Muscle of leg (tissue), 11 donors: ENCODE measurements around the gene NLE1. TPM values are rescaled to one million over a fixed set of nuclear protein-coding genes. Genes with fewer than 3 reads are reported as not detected.

Experiments used
- DNase-seq: peaks from one replicate; pipeline ENCODE4 v3.0.0; 2013
- H3K27ac ChIP-seq: one replicate; pipeline ENCODE4 v1.5.1; 2013; ENCODE audit warnings: mild to moderate bottlenecking, low read length, control low read depth
- H3K27me3 ChIP-seq: one replicate; pipeline ENCODE4 v1.6.1; 2013; ENCODE audit warnings: low read length; ENCODE audit not compliant: control insufficient read depth, insufficient read depth
- H3K36me3 ChIP-seq: one replicate; pipeline ENCODE4 v1.6.1; 2013; ENCODE audit warnings: low read length; ENCODE audit not compliant: control insufficient read depth, insufficient read depth
- H3K4me1 ChIP-seq: one replicate; pipeline ENCODE4 v1.6.1; 2013; ENCODE audit warnings: low read length; ENCODE audit not compliant: control insufficient read depth, insufficient read depth
- H3K4me3 ChIP-seq: one replicate; pipeline ENCODE4 v1.5.1; 2013; ENCODE audit warnings: low read length, control low read depth
- H3K9me3 ChIP-seq: replicated peaks from 2 replicates; pipeline ENCODE4 v1.6.1; 2013; ENCODE audit warnings: low read depth, low read length; ENCODE audit not compliant: control insufficient read depth
- WGBS: methylation state at CpG from one replicate; pipeline ENCODE4 v1.1.5; 2013; ENCODE audit warnings: missing lambda C conversion rate; ENCODE audit not compliant: insufficient coverage; 5-methylcytosine and 5-hydroxymethylcytosine counted together
- polyA plus RNA-seq, 8 donors: library from polyadenylated mRNA; unstranded; fragments of 120-200 nt; gene quantifications; one replicate each; pipeline versions ENCODE4 v1.2.1 to v1.2.3, GENCODE V29; 2013; ENCODE audit warnings: inconsistent platforms in 1 of 8, low replicate concordance in 1 of 8; ENCODE audit not compliant: insufficient read length in 8 of 8, insufficient read depth in 1 of 8
- total RNA-seq: library from RNA; stranded (reverse); fragments of 120-200 nt; gene quantifications from one replicate; pipeline ENCODE4 v1.2.4, GENCODE V29; 2013

Gene NLE1
- total and polyA plus RNA-seq, 9 donors: 13.8 to 18.9 (median 16.6) TPM

GRCh38 chr17:35164716-35165115 lies 22.6 kb upstream of the NLE1 start:
- H3K4me1 ChIP-seq: no peaks in the 10 kb centered on the region
- H3K27me3 ChIP-seq: no peaks in the 10 kb centered on the region
- H3K36me3 ChIP-seq: peaks cover 20% of the 10 kb centered on the region
- no peak overlapping the region for H3K27ac ChIP-seq
- no peak overlapping the region for H3K4me3 ChIP-seq
- H3K9me3 ChIP-seq: no peaks in the 10 kb centered on the region
- WGBS: 67% methylated on average over 4 of the region's 5 CpGs
- no peak for DNase-seq

GRCh38 chr17:35163886-35164285 lies 21.8 kb upstream of the NLE1 start:
- no peaks in the 10 kb centered on the region for H3K4me1 ChIP-seq
- 80% methylated on average over 1 of the region's 7 CpGs for WGBS
- no peaks in the 10 kb centered on the region for H3K27me3 ChIP-seq
- no peak overlapping the region for H3K27ac ChIP-seq
- no peaks in the 10 kb centered on the region for H3K9me3 ChIP-seq
- DNase-seq: no peak
- H3K36me3 ChIP-seq: peaks cover 21% of the 10 kb centered on the region
- H3K4me3 ChIP-seq: no peak overlapping the region

DNA sequence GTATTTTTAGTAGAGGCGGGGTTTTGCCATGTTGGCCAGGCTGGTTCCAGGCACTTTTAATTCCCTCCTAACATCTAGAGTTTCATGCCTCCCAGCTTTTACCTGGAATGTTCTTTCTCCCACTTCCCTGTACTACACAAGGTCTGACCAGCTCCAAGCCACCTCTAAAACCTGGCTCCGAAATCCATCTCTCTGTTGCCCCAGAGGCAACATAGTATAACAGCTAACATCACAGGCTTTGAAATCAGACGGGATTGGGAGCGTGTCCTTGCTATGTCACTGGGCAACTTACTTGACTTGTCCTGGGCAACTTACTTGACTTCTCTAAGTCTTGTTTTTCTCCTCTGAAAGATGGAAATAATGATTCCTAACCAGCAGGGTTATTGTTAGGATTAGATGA lies 20.7 kb upstream of the NLE1 start:
- Histone ChIP-seq H3K9me3 (no peaks in the 10 kb centered on the region), H3K36me3 (peaks cover 28% of the 10 kb centered on the region), H3K4me3 (no peak overlapping the region), H3K4me1 (no peaks in the 10 kb centered on the region), H3K27me3 (no peaks in the 10 kb centered on the region), H3K27ac (no peak overlapping the region)
- DNase-seq: no peak
- 89% methylated on average over 4 of the region's 4 CpGs for WGBS

GRCh38 chr17:35161281-35161761 lies 19.2 kb upstream of the NLE1 start:
- no peak for DNase-seq
- Histone ChIP-seq H3K36me3 (peaks cover 21% of the 10 kb centered on the region), H3K4me1 (no peaks in the 10 kb centered on the region), H3K4me3 (no peak overlapping the region), H3K27me3 (no peaks in the 10 kb centered on the region), H3K27ac (no peak overlapping the region), H3K9me3 (no peaks in the 10 kb centered on the region)
- WGBS: 64% methylated on average over 2 of the region's 3 CpGs

GRCh38 chr17:35160354-35161201 lies 18.5 kb upstream of the NLE1 start:
- H3K4me1 ChIP-seq: no peaks in the 10 kb centered on the region
- peaks cover 18% of the 10 kb centered on the region for H3K36me3 ChIP-seq
- no peaks in the 10 kb centered on the region for H3K27me3 ChIP-seq
- DNase-seq: no peak
- H3K4me3 ChIP-seq: no peak overlapping the region
- H3K27ac ChIP-seq: no peak overlapping the region
- 82% methylated on average over 4 of the region's 13 CpGs for WGBS
- no peaks in the 10 kb centered on the region for H3K9me3 ChIP-seq

DNA sequence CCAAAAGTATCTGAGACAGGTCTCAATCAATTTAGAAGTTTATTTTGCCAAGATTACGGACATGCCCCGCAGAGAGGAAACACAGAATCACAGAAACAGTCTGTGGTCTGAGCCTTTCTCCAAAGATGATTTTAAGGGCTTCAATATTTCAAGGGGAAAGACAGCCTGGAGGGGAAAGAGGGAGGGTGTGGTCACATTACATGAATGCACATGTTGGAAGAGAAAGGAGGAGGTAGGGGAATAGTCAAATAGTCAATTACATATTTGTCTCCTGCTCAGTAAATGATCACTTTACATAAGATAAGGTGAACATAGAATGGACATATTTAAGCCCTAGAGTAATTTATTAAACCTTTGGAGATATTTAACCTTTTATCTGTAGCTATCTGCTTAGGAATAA lies 17.8 kb upstream of the NLE1 start:
- Histone ChIP-seq H3K36me3 (peaks cover 24% of the 10 kb centered on the region), H3K9me3 (no peaks in the 10 kb centered on the region), H3K27me3 (no peaks in the 10 kb centered on the region), H3K27ac (no peak overlapping the region), H3K4me1 (no peaks in the 10 kb centered on the region), H3K4me3 (no peak overlapping the region)
- DNase-seq: no peak
- 100% methylated on average over 2 of the region's 2 CpGs for WGBS

GRCh38 chr17:35155246-35155645 lies 13.1 kb upstream of the NLE1 start:
- WGBS: 85% methylated on average over 5 of the region's 7 CpGs
- Histone ChIP-seq H3K36me3 (peaks cover 22% of the 10 kb centered on the region), H3K27ac (no peak overlapping the region), H3K4me1 (peaks cover 4% of the 10 kb centered on the region), H3K27me3 (peaks cover 3% of the 10 kb centered on the region), H3K4me3 (no peak overlapping the region), H3K9me3 (no peaks in the 10 kb centered on the region)
- no peak for DNase-seq

DNA sequence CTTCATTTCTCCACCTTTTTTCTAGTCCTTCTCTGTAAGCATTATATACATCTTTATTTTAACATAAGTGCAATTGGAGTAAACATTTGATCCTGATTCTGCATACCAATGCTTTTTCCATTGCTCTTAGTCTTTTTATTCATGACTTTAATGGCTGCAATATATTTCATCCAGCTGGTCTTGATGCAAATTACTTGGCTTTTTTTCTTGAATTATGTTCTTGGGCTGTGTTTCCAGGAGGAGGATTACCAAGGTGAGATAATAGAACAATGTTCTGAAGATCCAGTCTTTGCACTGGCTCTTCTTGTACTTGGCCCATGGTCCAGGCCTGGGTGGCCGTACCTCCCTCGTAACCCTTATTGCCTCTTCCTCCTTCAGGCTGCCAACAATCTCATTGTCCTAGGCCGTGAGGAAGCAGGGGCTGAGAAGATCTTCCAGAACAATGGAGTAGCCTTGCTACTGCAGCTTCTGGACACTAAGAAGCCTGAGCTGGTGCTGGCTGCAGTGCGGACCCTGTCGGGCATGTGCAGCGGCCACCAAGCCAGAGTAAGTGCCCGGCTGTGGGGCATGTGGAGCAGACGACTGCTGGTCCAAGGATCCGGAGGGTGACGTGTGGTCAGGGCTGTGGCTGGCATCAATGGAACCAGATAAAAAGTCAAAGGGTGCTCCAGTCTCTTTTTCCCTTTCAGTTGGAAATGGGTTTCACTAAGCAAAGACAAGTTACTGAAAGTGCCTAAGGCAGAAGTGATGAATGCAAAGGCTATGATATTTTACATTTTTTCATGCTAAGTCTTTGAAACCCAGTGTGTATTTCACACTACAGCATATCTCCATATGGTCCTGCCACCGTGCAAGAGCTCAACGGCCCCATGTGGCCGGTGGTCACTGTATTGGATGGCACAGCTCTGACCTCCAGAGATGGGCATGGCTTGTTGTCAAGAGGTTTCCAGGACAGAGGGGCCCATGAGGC lies 12.4 kb upstream of the NLE1 start:
- no peak overlapping the region for H3K27ac ChIP-seq
- WGBS: 81% methylated on average over 13 of the region's 13 CpGs
- H3K36me3 ChIP-seq: peaks cover 19% of the 10 kb centered on the region
- H3K4me3 ChIP-seq: no peak overlapping the region
- H3K4me1 ChIP-seq: peaks cover 6% of the 10 kb centered on the region
- no peak for DNase-seq
- H3K27me3 ChIP-seq: peaks cover 3% of the 10 kb centered on the region
- no peaks in the 10 kb centered on the region for H3K9me3 ChIP-seq

DNA sequence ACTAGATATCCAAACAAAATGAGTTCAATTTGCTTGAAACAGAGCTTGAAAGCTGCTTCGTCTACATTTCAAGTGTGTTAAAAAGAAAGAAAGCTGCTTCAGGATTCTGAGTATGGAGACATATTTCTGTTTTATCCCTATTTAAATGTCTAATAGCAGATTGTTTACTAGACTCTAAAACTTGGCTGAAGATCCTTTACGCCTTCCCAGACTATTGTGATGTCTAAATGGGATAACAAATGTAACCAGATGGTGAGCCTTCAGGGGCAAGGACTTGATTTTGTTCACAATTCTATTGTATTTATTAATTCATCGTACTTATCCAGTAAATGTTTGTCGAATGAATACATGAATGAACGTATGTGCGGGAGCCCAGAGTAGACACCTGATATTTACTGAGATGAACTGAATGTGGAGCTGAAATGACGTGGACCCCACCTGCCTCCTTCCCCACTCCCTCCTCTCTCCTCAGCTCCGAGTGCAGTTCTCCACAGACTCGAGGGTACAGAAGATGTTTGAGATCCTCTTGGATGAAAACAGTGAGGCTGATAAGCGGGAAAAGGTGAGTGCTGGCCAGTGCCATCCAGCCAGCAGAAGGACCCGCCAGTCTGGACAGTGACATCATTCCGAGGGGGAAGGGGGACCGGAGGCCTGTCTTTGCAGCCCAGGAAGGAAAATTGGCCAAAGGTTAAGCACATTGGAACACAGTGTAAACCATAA lies 10.5 kb upstream of the NLE1 start:
- DNase-seq: no peak
- H3K4me3 ChIP-seq: no peak overlapping the region

More for the DNA sequence above, 10.5 kb upstream of the NLE1 start:
- WGBS: 50% methylated on average over 5 of the region's 13 CpGs
- Histone ChIP-seq H3K36me3 (peaks cover 11% of the 10 kb centered on the region), H3K27ac (no peak overlapping the region), H3K27me3 (peaks cover 3% of the 10 kb centered on the region), H3K9me3 (no peaks in the 10 kb centered on the region), H3K4me1 (peaks cover 8% of the 10 kb centered on the region)
